Fibroblast of lung (primary cell): ENCODE results near the gene LY9.

Experiments
- EZH2 ChIP-seq: IDR thresholded peaks from 2 replicates; pipeline ENCODE4 v1.5.1; 2012; ENCODE audit warnings: low read length, control low read depth, mild to moderate bottlenecking; ENCODE audit errors: missing control alignments
- TF ChIP-seq, protein P1 (sequence below), 2 donors: IDR thresholded peaks in 1 of 2; conservative IDR thresholded peaks in 1 of 2; 1 replicate in 1 of 2; 2 replicates in 1 of 2; pipeline ENCODE4 v1.5.1; 2011 to 2012; ENCODE audit warnings: low read length in 2 of 2, control low read depth in 1 of 2, inconsistent platforms in 1 of 2, low read depth in 1 of 2, mild to moderate bottlenecking in 1 of 2

DNA sequence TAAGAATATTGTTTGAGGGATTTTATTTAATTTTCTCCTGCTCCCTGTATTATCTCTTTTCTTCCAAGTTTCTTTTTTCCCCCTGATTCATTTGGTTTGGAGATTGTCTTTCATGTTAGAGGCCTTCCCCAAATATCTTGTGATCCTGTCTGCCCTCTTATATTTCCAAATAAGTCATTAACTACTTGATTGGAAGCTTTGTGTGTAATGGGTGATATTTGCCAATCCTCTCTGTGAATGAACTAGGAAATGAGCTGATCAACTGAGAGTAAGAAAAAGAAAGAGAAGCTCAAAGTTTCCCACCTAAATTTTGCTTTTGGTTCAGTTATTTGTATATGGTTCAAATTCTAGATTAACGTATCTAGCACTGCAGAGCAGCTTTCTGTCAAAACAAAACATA is 23.6 kb upstream of the LY9 start:
- TF ChIP-seq, protein P1, sequence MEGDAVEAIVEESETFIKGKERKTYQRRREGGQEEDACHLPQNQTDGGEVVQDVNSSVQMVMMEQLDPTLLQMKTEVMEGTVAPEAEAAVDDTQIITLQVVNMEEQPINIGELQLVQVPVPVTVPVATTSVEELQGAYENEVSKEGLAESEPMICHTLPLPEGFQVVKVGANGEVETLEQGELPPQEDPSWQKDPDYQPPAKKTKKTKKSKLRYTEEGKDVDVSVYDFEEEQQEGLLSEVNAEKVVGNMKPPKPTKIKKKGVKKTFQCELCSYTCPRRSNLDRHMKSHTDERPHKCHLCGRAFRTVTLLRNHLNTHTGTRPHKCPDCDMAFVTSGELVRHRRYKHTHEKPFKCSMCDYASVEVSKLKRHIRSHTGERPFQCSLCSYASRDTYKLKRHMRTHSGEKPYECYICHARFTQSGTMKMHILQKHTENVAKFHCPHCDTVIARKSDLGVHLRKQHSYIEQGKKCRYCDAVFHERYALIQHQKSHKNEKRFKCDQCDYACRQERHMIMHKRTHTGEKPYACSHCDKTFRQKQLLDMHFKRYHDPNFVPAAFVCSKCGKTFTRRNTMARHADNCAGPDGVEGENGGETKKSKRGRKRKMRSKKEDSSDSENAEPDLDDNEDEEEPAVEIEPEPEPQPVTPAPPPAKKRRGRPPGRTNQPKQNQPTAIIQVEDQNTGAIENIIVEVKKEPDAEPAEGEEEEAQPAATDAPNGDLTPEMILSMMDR (conservative IDR thresholded peaks at IDR 0.05 in 1 of 2, IDR thresholded peaks at IDR 0.05 in 1 of 2; ENCODE audit: low read depth in 1 of 2, low read length in 2 of 2): no peak
- no peak for TF ChIP-seq EZH2
